OCI-LY7 (cell line): ENCODE measurements around the gene PTP4A2. TPM values are rescaled to one million over a fixed set of nuclear protein-coding genes. Genes with fewer than 3 reads are reported as not detected.
A peak's percentile ranks its signal among the peaks of the same experiment; 100 is the strongest.

ENCODE experiments used
- BruUV-seq: library from RNA; stranded (reverse); fragments of 400-500 nt; replicated peaks from 2 replicates; lab custom pipeline; 2021; lab: Mats Ljungman, UMichigan
- CTCF ChIA-PET: fragments of 300-600 bp; sonication (Branson Sonifier 250); formaldehyde crosslinking; loops from one replicate; lab custom pipeline; 2022; ENCODE audit warnings: antibody characterized with exemption; ENCODE audit not compliant: unreplicated experiment; lab: Charles Lee
- POLR2A ChIA-PET: fragments of 300-600 bp; sonication (Branson Sonifier 250); formaldehyde crosslinking; loops from one replicate; lab custom pipeline; 2022; ENCODE audit warnings: antibody characterized with exemption; lab: Charles Lee
- DNase-seq: peaks from one replicate; pipeline ENCODE4 v3.0.0-alpha.2; 2015; ENCODE audit warnings: low spot score
- H2AFZ ChIP-seq: fragments of 200-600 bp; sonication (generic), shearing (Covaris generic); 2 replicates; pipeline ENCODE4 v1.6.1; 2014; ENCODE audit warnings: mild to moderate bottlenecking, antibody characterized with exemption, low read length, moderate library complexity
- H3K27ac ChIP-seq: fragments of 200-600 bp; sonication (generic); 2 replicates; pipeline ENCODE4 v1.5.1; 2014; ENCODE audit warnings: mixed run types, low read depth, mild to moderate bottlenecking, moderate library complexity, low read length, inconsistent platforms; ENCODE audit not compliant: poor library complexity, severe bottlenecking
- H3K36me3 ChIP-seq: fragments of 200-600 bp; sonication (generic); 2 replicates; pipeline ENCODE4 v1.6.1; 2014; ENCODE audit warnings: mild to moderate bottlenecking, antibody characterized with exemption, low read length, moderate library complexity, mixed read lengths; ENCODE audit not compliant: insufficient read depth
- H3K4me1 ChIP-seq: fragments of 200-600 bp; sonication (generic); 2 replicates; pipeline ENCODE4 v1.5.1; 2014; ENCODE audit warnings: mild to moderate bottlenecking, low read length; ENCODE audit not compliant: insufficient read depth, poor library complexity, severe bottlenecking
- H3K4me2 ChIP-seq: fragments of 200-600 bp; sonication (generic); 2 replicates; pipeline ENCODE4 v1.6.1; 2014; ENCODE audit warnings: mild to moderate bottlenecking, low read length
- H3K4me3 ChIP-seq: fragments of 200-600 bp; sonication (generic); 2 replicates; pipeline ENCODE4 v1.5.1; 2014; ENCODE audit warnings: mild to moderate bottlenecking, low read depth, low read length; ENCODE audit not compliant: poor library complexity, severe bottlenecking
- H3K79me2 ChIP-seq: fragments of 200-600 bp; sonication (generic); 2 replicates; pipeline ENCODE4 v1.6.1; 2016; ENCODE audit warnings: low read depth, mild to moderate bottlenecking, low read length, moderate library complexity, mixed read lengths; ENCODE audit not compliant: insufficient read depth
- H3K9me2 ChIP-seq: fragments of 200-600 bp; sonication (generic); 2 replicates; pipeline ENCODE4 v1.6.1; 2016; ENCODE audit warnings: mild to moderate bottlenecking, low read length, mixed read lengths; ENCODE audit not compliant: insufficient read depth
- H3K9me3 ChIP-seq: fragments of 200-600 bp; sonication (generic); 2 replicates; pipeline ENCODE4 v1.6.1; 2014; ENCODE audit warnings: mild to moderate bottlenecking, mixed run types, low read length, mixed read lengths
- H4K20me1 ChIP-seq: fragments of 200-600 bp; sonication (generic); 2 replicates; pipeline ENCODE4 v1.6.1; 2014; ENCODE audit warnings: mild to moderate bottlenecking, antibody characterized with exemption, low read length, moderate library complexity, mixed read lengths; ENCODE audit not compliant: insufficient read depth
- CTCF ChIP-seq: fragments of 200-600 bp; sonication (generic); conservative IDR thresholded peaks from 2 replicates; pipeline ENCODE4 v1.5.1; 2014; ENCODE audit warnings: mild to moderate bottlenecking, antibody characterized with exemption, low read length, moderate library complexity, mixed read lengths
- EZH2phosphoT487 ChIP-seq: fragments of 200-600 bp; sonication (generic); IDR thresholded peaks from 2 replicates; pipeline ENCODE4 v1.6.1; 2018; ENCODE audit warnings: low read depth, borderline replicate concordance, mild to moderate bottlenecking, mixed run types, antibody characterized with exemption, low read length, moderate library complexity, mixed read lengths
- intact Hi-C: fragments of 100-400 bp; cut with micrococcal nuclease; formaldehyde crosslinking; loops from one replicate; pipeline ENCODE4 v1.10.0; 2022; ENCODE audit not compliant: unreplicated experiment
- total RNA-seq, 2 experiments: library from RNA; depleted of rRNA in 1 of 2; stranded (reverse); fragments of >200 nt in 1 of 2; shearing (Covaris generic) in 1 of 2; gene quantifications; 2 replicates each; pipeline ENCODE4 v1.2.3, GENCODE V29; 2014 to 2022

PTP4A2 gene
- total RNA-seq, 2 experiments from 2014 or later, result 196 to 208 TPM

DNA sequence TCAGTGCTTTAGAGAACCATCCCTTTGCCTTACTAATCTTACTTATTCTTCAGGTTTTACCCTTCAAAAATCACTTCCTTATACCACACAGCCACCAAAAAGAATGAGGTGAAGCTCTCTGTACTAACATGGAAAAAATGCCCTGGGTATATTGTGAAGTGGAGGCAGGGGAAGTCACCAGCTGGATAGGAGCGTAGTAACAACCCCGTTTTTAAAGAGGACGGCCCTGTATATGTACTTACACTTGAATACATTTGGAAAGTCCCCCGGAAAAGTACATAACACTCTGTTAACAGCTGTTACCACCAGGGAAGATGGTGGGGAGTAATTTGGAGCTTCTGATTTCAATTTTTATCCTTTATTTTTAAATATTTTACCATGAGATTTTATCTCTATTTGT lies 47.3 kb upstream of the PTP4A2 start:
- CTCF ChIA-PET, result interaction anchor here (1.0 kb wide), 1 partner anchor 9 kb away, joined by 3 read pairs; no protein-coding TSS in a partner anchor
- H3K36me3 ChIP-seq, result no peaks in the 10 kb centered on the region
- peak overlapping the region; percentile 78 for H3K4me2 ChIP-seq
- POLR2A ChIA-PET, result interaction anchor here (0.8 to 1.4 kb wide), 15 partner anchors 8 to 215 kb away, joined by 3 to 9 read pairs (median 3); partner anchors contain the start of genes CCDC28B and KHDRBS1
- peak overlapping the region; percentile 40 for H3K4me3 ChIP-seq
- peak overlapping the region; percentile 97 for H3K27ac ChIP-seq
- no peaks in the 10 kb centered on the region for H3K79me2 ChIP-seq
- H3K9me2 ChIP-seq, result no peaks in the 10 kb centered on the region
- peaks cover 62% of the 10 kb centered on the region for H3K4me1 ChIP-seq
- H2AFZ ChIP-seq, result peak overlapping the region; percentile 96
- H4K20me1 ChIP-seq, result no peaks in the 10 kb centered on the region
- H3K9me3 ChIP-seq, result peaks cover 8% of the 10 kb centered on the region; the same call in 1 of the 2 replicates
- TSS peak; percentile 97 for BruUV-seq
- TF ChIP-seq CTCF (no peak), EZH2phosphoT487 (no peak)
- intact Hi-C loops, result loop anchor here (2.0 kb wide), 1 partner anchor 17 kb away; no protein-coding TSS in a partner anchor
- DNase-seq, result peak; percentile 61

- Histone ChIP-seq H3K4me1 (peaks cover 65% of the 10 kb centered on the region), H3K4me3 (peak overlapping the region; percentile 40), H3K79me2 (no peaks in the 10 kb centered on the region), H3K36me3 (no peaks in the 10 kb centered on the region), H3K27ac (peak overlapping the region; percentile 97), H3K9me2 (no peaks in the 10 kb centered on the region), H3K4me2 (peak overlapping the region; percentile 78), H3K9me3 (peaks cover 8% of the 10 kb centered on the region; the same call in 1 of the 2 replicates), H2AFZ (peak overlapping the region; percentile 96), H4K20me1 (no peaks in the 10 kb centered on the region)
- TF ChIP-seq EZH2phosphoT487, result no peak
- TF ChIP-seq CTCF, result no peak
- ChIA-PET CTCF (no interaction called here), POLR2A (interaction anchor here (0.6 to 1.7 kb wide), 17 partner anchors 9 to 1063 kb away, joined by 3 to 9 read pairs (median 3); partner anchors contain the start of genes CCDC28B and KHDRBS1)
- TSS peak; percentile 81 for BruUV-seq
- DNase-seq, result peak; percentile 73
- intact Hi-C loops, result loop anchor here (2.0 kb wide), 1 partner anchor 18 kb away; no protein-coding TSS in a partner anchor
Measured at GRCh38 chr1:31984419-31985347, 46.5 kb upstream of the PTP4A2 start.
